H9 (cell line): Measurements from ENCODE around the gene TRAPPC2L. TPM values are rescaled to one million over a fixed set of nuclear protein-coding genes. Genes with fewer than 3 reads are reported as not detected.

Experiments
- DNase-seq: peaks from one replicate; pipeline ENCODE4 v3.0.0-alpha.2; 2017
- H2AFZ ChIP-seq: one replicate; pipeline ENCODE4 v1.6.1; 2013; ENCODE audit warnings: mild to moderate bottlenecking, low read length, control low read depth, moderate library complexity
- H2AK5ac ChIP-seq: 2 replicates; pipeline ENCODE4 v1.6.1; 2013; ENCODE audit warnings: low read length, control low read depth, mixed read lengths; ENCODE audit not compliant: insufficient read length
- H2BK120ac ChIP-seq: one replicate; pipeline ENCODE4 v1.6.1; 2013; ENCODE audit warnings: low read depth, mild to moderate bottlenecking, low read length, control low read depth, inconsistent platforms; ENCODE audit not compliant: poor library complexity, severe bottlenecking
- H2BK12ac ChIP-seq: 2 replicates; pipeline ENCODE4 v1.6.1; 2013; ENCODE audit warnings: low read length, control low read depth, mixed read lengths, low read depth; ENCODE audit not compliant: insufficient read length
- H2BK15ac ChIP-seq: 2 replicates; pipeline ENCODE4 v1.6.1; 2013; ENCODE audit warnings: low read depth, low read length, control low read depth
- H2BK20ac ChIP-seq: one replicate; pipeline ENCODE4 v1.6.1; 2013; ENCODE audit warnings: low read depth, mild to moderate bottlenecking, low read length, control low read depth, inconsistent platforms; ENCODE audit not compliant: poor library complexity, severe bottlenecking
- H2BK5ac ChIP-seq: 2 replicates; pipeline ENCODE4 v1.6.1; 2013; ENCODE audit warnings: low read length, control low read depth, mixed read lengths; ENCODE audit not compliant: insufficient read length
- H3K14ac ChIP-seq: 2 replicates; pipeline ENCODE4 v1.6.1; 2013; ENCODE audit warnings: low read length, control low read depth; ENCODE audit not compliant: insufficient read depth
- H3K18ac ChIP-seq: 2 replicates; pipeline ENCODE4 v1.6.1; 2013; ENCODE audit warnings: low read depth, mild to moderate bottlenecking, mixed read lengths, low read length, control low read depth; ENCODE audit not compliant: insufficient read length
- H3K23ac ChIP-seq: 2 replicates; pipeline ENCODE4 v1.6.1; 2013; ENCODE audit warnings: low read length, control low read depth, mixed read lengths, low read depth; ENCODE audit not compliant: insufficient read length
- H3K23me2 ChIP-seq: 2 replicates; pipeline ENCODE4 v1.6.1; 2013; ENCODE audit warnings: low read depth, mild to moderate bottlenecking, mixed read lengths, low read length, control low read depth; ENCODE audit not compliant: insufficient read length, poor library complexity, severe bottlenecking
- H3K27ac ChIP-seq: 2 replicates; pipeline ENCODE4 v1.5.1; 2013; ENCODE audit warnings: low read length, control low read depth, mixed read lengths, low read depth; ENCODE audit not compliant: insufficient read length
- H3K27me3 ChIP-seq: 2 replicates; pipeline ENCODE4 v1.6.1; 2013; ENCODE audit warnings: low read length, control low read depth, inconsistent platforms; ENCODE audit not compliant: insufficient read depth
- H3K4ac ChIP-seq: 2 replicates; pipeline ENCODE4 v1.6.1; 2013; ENCODE audit warnings: low read depth, mild to moderate bottlenecking, control low read depth, inconsistent platforms, low read length, moderate library complexity
- H3K4me1 ChIP-seq: 2 replicates; pipeline ENCODE4 v1.6.1; 2013; ENCODE audit warnings: low read length, control low read depth, inconsistent platforms; ENCODE audit not compliant: insufficient read depth
- H3K4me2 ChIP-seq: 2 replicates; pipeline ENCODE4 v1.6.1; 2013; ENCODE audit warnings: low read length, control low read depth, mixed read lengths; ENCODE audit not compliant: insufficient read length, insufficient read depth
- H3K56ac ChIP-seq: 2 replicates; pipeline ENCODE4 v1.6.1; 2013; ENCODE audit warnings: low read depth, mild to moderate bottlenecking, mixed read lengths, low read length, control low read depth; ENCODE audit not compliant: insufficient read length
- H3K79me1 ChIP-seq: 2 replicates; pipeline ENCODE4 v1.6.1; 2013; ENCODE audit warnings: low read depth, mild to moderate bottlenecking, moderate library complexity, low read length, control low read depth, inconsistent platforms; ENCODE audit not compliant: insufficient read depth, poor library complexity, severe bottlenecking
- H3K79me2 ChIP-seq: 2 replicates; pipeline ENCODE4 v1.6.1; 2013; ENCODE audit warnings: low read length, control low read depth, inconsistent platforms; ENCODE audit not compliant: insufficient read depth
- H3K9ac ChIP-seq: 2 replicates; pipeline ENCODE4 v1.6.1; 2013; ENCODE audit warnings: low read length, control low read depth, mixed read lengths; ENCODE audit not compliant: insufficient read length; ENCODE audit errors: extremely low read depth
- H3K9me3 ChIP-seq: one replicate; pipeline ENCODE4 v1.6.1; 2013; ENCODE audit warnings: low read depth, low read length, inconsistent platforms; ENCODE audit not compliant: control insufficient read depth
- H3T11ph ChIP-seq: one replicate; pipeline ENCODE4 v1.6.1; 2013; ENCODE audit warnings: mild to moderate bottlenecking, low read length, control low read depth, inconsistent platforms
- H4K20me1 ChIP-seq: one replicate; pipeline ENCODE4 v1.6.1; 2013; ENCODE audit not compliant: control insufficient read depth, insufficient read length, insufficient read depth
- H4K5ac ChIP-seq: 2 replicates; pipeline ENCODE4 v1.6.1; 2013; ENCODE audit warnings: low read depth, mild to moderate bottlenecking, mixed read lengths, low read length, control low read depth; ENCODE audit not compliant: insufficient read length
- H4K8ac ChIP-seq: replicated peaks from 2 replicates; pipeline ENCODE4 v1.6.1; 2013; ENCODE audit warnings: low read length, control low read depth, mixed read lengths, low read depth; ENCODE audit not compliant: insufficient read length
- H4K91ac ChIP-seq: 2 replicates; pipeline ENCODE4 v1.6.1; 2013; ENCODE audit warnings: low read depth, mild to moderate bottlenecking, moderate library complexity, mixed read lengths, low read length, control low read depth; ENCODE audit not compliant: insufficient read length
- H3K27ac Mint-ChIP-seq, 3 experiments: 2 replicates in 2 of 3; 3 replicates in 1 of 3; pipeline ENCODE4 v1.8.0; 2020 to 2021; ENCODE audit warnings: mixed read lengths in 3 of 3, mild to moderate bottlenecking in 1 of 3, moderate library complexity in 1 of 3
- H3K27me3 Mint-ChIP-seq: 2 replicates; pipeline ENCODE4 v1.8.0; 2021; ENCODE audit warnings: low read depth, mild to moderate bottlenecking, moderate library complexity, mixed read lengths
- H3K36me3 Mint-ChIP-seq, 3 experiments: 2 replicates in 2 of 3; 3 replicates in 1 of 3; pipeline ENCODE4 v1.8.0; 2020 to 2021; ENCODE audit warnings: low read depth in 3 of 3, mixed read lengths in 3 of 3; ENCODE audit not compliant: insufficient read depth in 1 of 3
- H3K4me1 Mint-ChIP-seq, 2 experiments: 2 replicates each; pipeline ENCODE4 v1.8.0; 2020; ENCODE audit warnings: mixed read lengths in 2 of 2
- H3K4me3 Mint-ChIP-seq, 2 experiments: 2 replicates in 1 of 2; 3 replicates in 1 of 2; pipeline ENCODE4 v1.8.0; 2020 to 2021; ENCODE audit warnings: mild to moderate bottlenecking in 2 of 2, mixed read lengths in 2 of 2, moderate library complexity in 1 of 2
- H3K9me3 Mint-ChIP-seq, 2 experiments: 2 replicates in 1 of 2; 3 replicates in 1 of 2; pipeline ENCODE4 v1.8.0; 2020; ENCODE audit warnings: mild to moderate bottlenecking in 2 of 2, mixed read lengths in 2 of 2, moderate library complexity in 1 of 2
- CTCF ChIP-seq: fragments of 200-600 bp; sonication (generic); conservative IDR thresholded peaks from 3 replicates; pipeline ENCODE4 v1.8.0; 2021; ENCODE audit warnings: antibody characterized with exemption, mild to moderate bottlenecking
- WGBS: extraction: QIAGEN DNeasy Blood & Tissue Kit; methylation state at CpG from one replicate; pipeline ENCODE4 v1.1.7; 2013; ENCODE audit warnings: missing lambda C conversion rate, low lambda C conversion rate, mixed read lengths; ENCODE audit not compliant: insufficient read length; ENCODE audit errors: extremely low coverage; 5-methylcytosine and 5-hydroxymethylcytosine counted together
- total RNA-seq: library from RNA; stranded (reverse); gene quantifications from 2 replicates; pipeline ENCODE4 v1.2.1, GENCODE V29; 2021

Gene TRAPPC2L
- total RNA-seq, 1 experiment from 2014 or later = 90.3 TPM

DNA sequence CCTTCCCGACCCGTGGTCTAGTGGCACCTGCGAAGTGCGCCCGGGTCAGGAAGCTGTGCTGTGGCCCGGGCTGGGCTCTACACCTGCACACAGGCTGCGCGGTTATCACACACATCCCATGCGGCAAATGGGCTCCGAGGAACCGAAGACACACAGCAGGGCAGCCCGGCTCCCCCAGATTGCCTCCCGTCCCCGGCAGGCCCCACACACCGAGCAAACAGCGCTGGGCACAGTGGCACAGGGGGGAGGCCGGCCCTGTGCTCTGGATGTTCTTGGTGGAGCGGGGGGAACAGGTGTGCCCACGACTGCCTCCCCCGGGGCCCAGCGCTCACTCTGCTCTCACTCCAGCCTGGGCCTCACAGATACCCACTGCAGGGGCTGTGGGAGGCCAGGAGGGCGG, 38.4 kb downstream of the TRAPPC2L start:
- Histone ChIP-seq H3K18ac (no peak overlapping the region), H3K27me3 (no peaks in the 10 kb centered on the region), H3K79me1 (no peaks in the 10 kb centered on the region), H2AK5ac (no peak overlapping the region), H2BK15ac (no peak overlapping the region), H2AFZ (no peak overlapping the region), H4K91ac (no peak overlapping the region), H3K14ac (no peak overlapping the region), H3K79me2 (no peaks in the 10 kb centered on the region), H4K8ac (no peak overlapping the region), H3K23ac (no peak overlapping the region), H2BK5ac (no peak overlapping the region), H2BK20ac (no peak overlapping the region), H3K23me2 (no peaks in the 10 kb centered on the region), H3K4me2 (no peak overlapping the region), H3T11ph (no peak overlapping the region), H4K5ac (no peak overlapping the region), H2BK12ac (no peak overlapping the region), H3K56ac (no peak overlapping the region), H3K27ac (no peak overlapping the region), H4K20me1 (no peaks in the 10 kb centered on the region), H2BK120ac (no peak overlapping the region), H3K4ac (no peak overlapping the region), H3K9me3 (no peaks in the 10 kb centered on the region), H3K9ac (no peak overlapping the region), H3K4me1 (no peaks in the 10 kb centered on the region)
- Mint-ChIP-seq H3K4me3 (no peak overlapping the region), H3K36me3 (no peaks in the 10 kb centered on the region), H3K27ac (no peak overlapping the region), H3K4me1 (no peaks in the 10 kb centered on the region), H3K27me3 (no peaks in the 10 kb centered on the region; the same call in 1 of the 2 replicates), H3K9me3 (peaks cover 0 to 2% of the 10 kb centered on the region in 2 experiments; a peak in 1 of 5 replicates)
- TF ChIP-seq CTCF = no peak
- WGBS = no CpG with 5 or more reads among the region's 22 CpGs
- DNase-seq = no peak
